GM10847 (cell line): Measurements from ENCODE around the gene KAT2B.

Source experiments
- POLR2A ChIP-seq: IDR thresholded peaks from 2 replicates; pipeline ENCODE4 v1.6.1; 2011; ENCODE audit not compliant: insufficient read length; ENCODE audit errors: extremely low read depth

KAT2B gene

GRCh38 chr3:20140881-20141280 is 100.6 kb downstream of the KAT2B start:
- TF ChIP-seq POLR2A = no peak

- TF ChIP-seq POLR2A = no peak
Observed at GRCh38 chr3:20141316-20141715, 101.1 kb downstream of the KAT2B start.

- no peak for TF ChIP-seq POLR2A
Observed at GRCh38 chr3:20141851-20142250, 101.6 kb downstream of the KAT2B start.

GRCh38 chr3:20142517-20142916 is 102.3 kb downstream of the KAT2B start:
- TF ChIP-seq POLR2A = no peak

GRCh38 chr3:20143519-20143918 is 103.3 kb downstream of the KAT2B start:
- no peak for TF ChIP-seq POLR2A

- TF ChIP-seq POLR2A = no peak
Observed at GRCh38 chr3:20145874-20146273, 105.6 kb downstream of the KAT2B start.

GRCh38 chr3:20146301-20146700 is 106.1 kb downstream of the KAT2B start:
- TF ChIP-seq POLR2A = no peak

GRCh38 chr3:20147361-20147760 is 107.1 kb downstream of the KAT2B start:
- TF ChIP-seq POLR2A = no peak

GRCh38 chr3:20148466-20148865 is 108.2 kb downstream of the KAT2B start:
- TF ChIP-seq POLR2A = no peak

- TF ChIP-seq POLR2A = no peak
Observed at GRCh38 chr3:20154078-20154477, 113.8 kb downstream of the KAT2B start.

GRCh38 chr3:20154928-20155327 is 114.7 kb downstream of the KAT2B start:
- TF ChIP-seq POLR2A = no peak

GRCh38 chr3:20160230-20160629 is 120.0 kb downstream of the KAT2B start:
- TF ChIP-seq POLR2A = no peak

GRCh38 chr3:20161714-20162113 is 121.5 kb downstream of the KAT2B start:
- no peak for TF ChIP-seq POLR2A

GRCh38 chr3:20173844-20174410 is 133.7 kb downstream of the KAT2B start:
- TF ChIP-seq POLR2A = no peak

GRCh38 chr3:20181276-20181675 is 141.0 kb downstream of the KAT2B start:
- no peak for TF ChIP-seq POLR2A

GRCh38 chr3:20182206-20182605 is 142.0 kb downstream of the KAT2B start:
- no peak for TF ChIP-seq POLR2A

- no peak for TF ChIP-seq POLR2A
Observed at GRCh38 chr3:20185331-20185678, 145.1 kb downstream of the KAT2B start.
